HG02852 (cell line): ENCODE data around the gene GNG7.
"Not testable (repeated sequence)": the region's sequence is repeated elsewhere in the genome, so short reads cannot be mapped to it uniquely, and the experiment has no call there.

ENCODE experiments used
- ATAC-seq: cut with Tn5 transposase; IDR thresholded peaks from one replicate; pipeline ENCODE4 v1.9.1; 2021; ENCODE audit warnings: mild to moderate bottlenecking, moderate library complexity; ENCODE audit not compliant: unreplicated experiment

The GNG7 gene

GRCh38 chr19:2556221-2557092 is 146.0 kb downstream of the GNG7 start:
- ATAC-seq = no peak

GRCh38 chr19:2555422-2556220 is 146.9 kb downstream of the GNG7 start:
- no peak for ATAC-seq

- no peak for ATAC-seq
Measured at GRCh38 chr19:2554856-2555255, 147.6 kb downstream of the GNG7 start.

GRCh38 chr19:2553510-2553909 is 149.0 kb downstream of the GNG7 start:
- ATAC-seq = no peak

GRCh38 chr19:2552859-2553258 is 149.6 kb downstream of the GNG7 start:
- no peak for ATAC-seq

- no peak for ATAC-seq
Measured at GRCh38 chr19:2551864-2552185, 150.7 kb downstream of the GNG7 start.

GRCh38 chr19:2551172-2551863 is 151.2 kb downstream of the GNG7 start:
- no peak for ATAC-seq

GRCh38 chr19:2550431-2551171 is 151.9 kb downstream of the GNG7 start:
- no peak for ATAC-seq

GRCh38 chr19:2549701-2550191 is 152.7 kb downstream of the GNG7 start:
- no peak for ATAC-seq

GRCh38 chr19:2548966-2549365 is 153.5 kb downstream of the GNG7 start:
- ATAC-seq = no peak

- ATAC-seq = no peak
Measured at GRCh38 chr19:2547721-2548120, 154.8 kb downstream of the GNG7 start.

- no peak for ATAC-seq
Measured at GRCh38 chr19:2547033-2547680, 155.3 kb downstream of the GNG7 start.

GRCh38 chr19:2546128-2547032 is 156.1 kb downstream of the GNG7 start:
- ATAC-seq = no peak

- ATAC-seq = not testable (repeated sequence)
Measured at GRCh38 chr19:2545416-2546127, 156.9 kb downstream of the GNG7 start.

- no peak for ATAC-seq
Measured at GRCh38 chr19:2544576-2545415, 157.7 kb downstream of the GNG7 start.

- ATAC-seq = no peak
Measured at GRCh38 chr19:2543463-2544442, 158.7 kb downstream of the GNG7 start.
